DMS114 treated with DMSO at 0.1 percent for 48 hours (cell line): Measurements from ENCODE around the gene CHAF1A.

Experiments
- DNase-seq: peaks from one replicate; lab custom pipeline; 2025; ENCODE audit not compliant: unreplicated experiment; lab: John Stamatoyannopoulos, UW

The CHAF1A gene

GRCh38 chr19:4379383-4380253 lies 22.8 kb upstream of the CHAF1A start:
- no peak for DNase-seq

- no peak for DNase-seq
Observed at GRCh38 chr19:4380254-4380727, 22.1 kb upstream of the CHAF1A start.

- no peak for DNase-seq
Observed at GRCh38 chr19:4385291-4386040, 17.0 kb upstream of the CHAF1A start.

- no peak for DNase-seq
Observed at GRCh38 chr19:4386041-4386782, 16.2 kb upstream of the CHAF1A start.

- no peak for DNase-seq
Observed at GRCh38 chr19:4388337-4389063, 13.9 kb upstream of the CHAF1A start.

GRCh38 chr19:4389064-4389375 lies 13.4 kb upstream of the CHAF1A start:
- DNase-seq, result no peak

DNA sequence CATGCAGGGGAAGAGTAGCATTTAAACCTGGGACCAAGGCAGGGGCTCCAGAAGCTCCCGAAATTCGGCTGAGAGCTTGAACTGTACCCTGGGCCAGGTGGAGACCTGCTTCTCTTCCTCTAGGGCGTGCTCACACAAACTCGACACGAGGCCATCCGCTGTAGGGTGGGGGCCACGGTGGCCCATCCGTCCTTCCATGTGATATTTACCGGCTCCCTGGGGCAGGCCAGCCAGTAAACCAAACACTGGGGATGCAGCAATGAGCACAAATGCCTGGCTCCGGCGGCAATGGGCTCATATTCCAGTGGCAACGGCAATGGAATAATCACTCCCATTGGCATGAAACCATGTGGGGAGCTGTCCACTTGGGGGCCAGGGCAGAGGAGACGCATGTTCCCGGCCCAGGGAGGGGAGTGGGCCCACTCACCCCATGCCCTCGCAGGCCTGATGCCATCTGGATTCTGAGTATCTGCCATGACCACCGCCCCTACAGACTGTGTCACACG lies 12.9 kb upstream of the CHAF1A start:
- DNase-seq, result no peak

DNA sequence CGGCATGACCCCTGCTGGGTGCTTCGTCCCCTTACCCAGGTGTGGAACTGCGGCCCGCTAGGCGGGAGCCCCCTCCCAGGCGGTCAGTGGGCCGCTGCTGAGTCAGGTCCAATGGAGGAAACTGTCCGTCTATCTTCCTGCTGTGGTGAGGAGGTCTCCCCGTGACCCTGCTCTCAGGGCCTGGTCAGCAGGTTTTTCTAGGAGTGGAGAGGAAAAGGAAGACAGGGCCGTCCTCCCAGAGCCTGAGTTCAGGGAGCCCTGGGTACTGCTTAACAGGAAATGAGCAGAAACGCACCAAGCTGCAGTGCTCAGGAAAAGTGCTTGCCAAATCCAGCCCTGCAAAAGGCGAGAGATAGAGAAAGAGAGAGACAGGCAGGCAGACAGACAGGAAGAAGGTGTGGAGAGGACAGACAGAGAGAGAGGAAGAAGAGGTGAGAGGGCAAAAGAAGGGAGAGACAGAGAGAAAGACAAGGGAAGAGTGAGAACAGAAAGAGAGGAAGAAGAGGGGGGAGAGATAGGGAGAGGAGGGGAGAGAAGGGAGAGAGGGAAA lies 12.3 kb upstream of the CHAF1A start:
- no peak for DNase-seq

- no peak for DNase-seq
Observed at GRCh38 chr19:4390567-4391305, 11.7 kb upstream of the CHAF1A start.

DNA sequence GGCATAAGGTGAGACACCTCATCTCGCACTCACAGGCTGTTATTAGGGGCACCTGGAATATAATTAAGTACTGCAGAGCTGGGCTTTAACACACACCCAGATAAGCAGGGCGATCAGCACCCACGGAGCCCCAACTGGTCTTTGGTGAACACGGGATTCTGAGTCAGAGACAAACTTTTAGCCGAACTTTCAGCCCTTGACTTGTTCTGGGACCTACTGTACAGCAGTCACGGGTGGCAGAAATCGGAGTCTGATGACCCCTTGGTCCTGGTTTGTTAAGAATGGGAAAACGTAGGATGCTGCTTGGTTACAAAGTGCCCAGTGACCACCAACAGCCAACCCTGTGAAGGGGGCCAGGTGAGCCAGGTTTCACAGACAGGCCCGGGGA lies 11.1 kb upstream of the CHAF1A start:
- DNase-seq, result no peak

- DNase-seq, result no peak
Observed at GRCh38 chr19:4391701-4392483, 10.5 kb upstream of the CHAF1A start.

GRCh38 chr19:4393947-4394590 lies 8.4 kb upstream of the CHAF1A start:
- no peak for DNase-seq

GRCh38 chr19:4396949-4397783 lies 5.3 kb upstream of the CHAF1A start:
- no peak for DNase-seq

- DNase-seq, result no peak
Observed at GRCh38 chr19:4399812-4400134, 2.7 kb upstream of the CHAF1A start.

- DNase-seq, result peak; percentile 71
Observed at GRCh38 chr19:4400135-4400936, 2.1 kb upstream of the CHAF1A start, which contains the start of gene SH3GL1. Gene SH3GL1, minus strand, starts transcription at chr19:4400547. Its CDS starts 179 bp downstream, at chr19:4400368.

DNA sequence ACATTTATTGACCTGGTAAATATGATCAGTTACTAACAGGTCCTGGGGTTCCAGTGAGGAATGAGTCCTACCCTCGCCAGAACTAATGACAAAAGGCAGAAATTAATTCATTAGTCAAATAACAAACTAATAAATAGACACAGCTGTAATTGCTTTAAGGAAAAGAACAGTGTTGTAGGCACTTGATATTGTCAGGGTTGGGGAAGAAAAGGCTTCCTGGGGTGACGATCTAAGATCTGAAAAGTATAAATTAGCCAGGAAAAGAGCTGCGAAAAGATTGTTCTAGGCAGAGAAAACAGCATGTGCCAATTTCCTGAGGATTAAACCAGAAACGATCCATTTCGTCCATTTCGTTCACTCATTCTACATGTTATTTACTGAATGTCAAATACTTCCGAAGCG lies 670 bp upstream of the CHAF1A start:
- DNase-seq, result no peak
